GM12875 (cell line): ENCODE data around the gene HMGN2.

Experiments
- H3K4me3 ChIP-seq: one replicate; pipeline ENCODE4 v1.5.1; 2011; ENCODE audit warnings: low read depth, low read length, control low read depth
- CTCF ChIP-seq: IDR thresholded peaks from 2 replicates; pipeline ENCODE4 v1.5.1; 2011; ENCODE audit warnings: low read depth, mild to moderate bottlenecking, control low read depth, inconsistent platforms, low read length, moderate library complexity, borderline replicate concordance; ENCODE audit not compliant: insufficient read depth

The HMGN2 gene

GRCh38 chr1:26472320-26472900 lies at the start of gene HMGN2:
Gene HMGN2 (plus strand): TSS chr1:26472440. CDS start chr1:26472613, 173 bp downstream.
- peak within 1 kb of the TSS; percentile 89 for H3K4me3 ChIP-seq
- no peak for TF ChIP-seq CTCF

- H3K4me3 ChIP-seq, result no peak overlapping the region
- no peak for TF ChIP-seq CTCF
Measured at GRCh38 chr1:26429721-26430120, 42.5 kb upstream of the HMGN2 start.

- peak within 1 kb of the TSS; percentile 62 for H3K4me3 ChIP-seq
- TF ChIP-seq CTCF, result no peak
Measured at GRCh38 chr1:26431979-26432695, 40.1 kb upstream of the HMGN2 start, which contains the start of gene DHDDS. Gene DHDDS (plus strand): TSS chr1:26432321. CDS start chr1:26432946, 625 bp downstream.

GRCh38 chr1:26432793-26433192 lies 39.4 kb upstream of the HMGN2 start:
- H3K4me3 ChIP-seq, result peak overlapping the region; percentile 62
- no peak for TF ChIP-seq CTCF

GRCh38 chr1:26434161-26434752 lies 38.0 kb upstream of the HMGN2 start:
- TF ChIP-seq CTCF, result no peak
- H3K4me3 ChIP-seq, result no peak overlapping the region

- no peak overlapping the region for H3K4me3 ChIP-seq
- TF ChIP-seq CTCF, result no peak
Measured at GRCh38 chr1:26438041-26438440, 34.2 kb upstream of the HMGN2 start.
